ENCODE data around the gene PEA15.

PEA15 gene

DNA sequence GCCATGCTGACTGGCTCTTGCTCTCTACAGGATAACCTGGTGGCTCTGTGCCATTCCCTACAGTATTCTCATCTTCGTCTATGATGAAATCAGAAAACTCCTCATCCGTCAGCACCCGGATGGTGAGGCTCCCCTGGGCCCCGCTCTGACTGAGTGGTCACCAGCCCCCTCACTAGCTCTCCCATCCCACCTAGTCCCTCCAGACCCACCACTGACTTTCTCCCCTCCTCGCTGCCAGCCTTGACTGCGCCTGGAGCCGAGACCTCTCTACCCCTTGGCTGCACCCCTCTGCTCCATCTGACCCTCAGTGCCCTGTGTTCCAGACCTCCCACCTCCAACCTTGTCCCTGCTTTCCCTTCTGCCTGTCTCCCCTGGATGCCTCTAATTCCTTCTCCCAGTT lies 18.9 kb upstream of the PEA15 start:
- DNase-seq, result no peak

DNA sequence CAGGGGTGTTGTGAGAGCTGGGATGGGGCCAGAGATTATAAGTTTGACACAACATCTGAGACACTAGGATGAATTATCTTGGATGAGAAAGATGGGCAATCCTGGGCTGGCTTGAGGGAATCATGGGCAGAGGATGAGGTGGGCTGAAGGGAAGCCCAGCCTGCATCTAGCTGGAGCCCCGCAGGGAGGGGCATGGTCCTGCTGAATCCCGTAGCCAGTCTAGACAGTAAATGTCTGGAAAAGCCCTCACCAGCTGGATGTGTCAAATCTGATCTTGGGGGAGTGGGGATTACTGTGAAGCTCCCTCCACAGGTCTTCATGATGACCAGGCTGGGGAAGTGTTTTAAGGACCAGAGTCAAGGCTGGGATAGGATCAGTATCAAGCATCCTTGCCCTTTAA lies 18.5 kb upstream of the PEA15 start:
- no peak for DNase-seq

DNA sequence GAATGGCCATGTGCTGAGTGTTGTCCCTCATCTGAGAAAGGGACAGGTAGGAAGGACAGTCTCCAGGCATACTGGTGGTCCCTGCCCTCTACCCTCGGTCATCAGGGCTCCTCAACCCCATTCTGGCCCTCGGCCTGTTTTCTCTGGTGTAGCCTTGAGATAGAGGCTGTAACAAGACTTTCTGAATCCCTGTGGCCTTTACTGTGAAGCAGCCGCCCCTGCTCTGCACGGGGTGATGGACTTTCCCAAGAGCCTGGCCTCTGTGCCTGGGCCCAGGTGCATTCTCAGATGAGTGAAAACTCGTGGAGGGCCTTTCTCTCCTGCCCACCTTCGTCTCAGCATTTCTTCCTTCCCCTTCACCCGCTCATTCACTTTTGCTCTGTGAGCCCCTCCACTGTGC lies 17.8 kb upstream of the PEA15 start:
- DNase-seq, result no peak

DNA sequence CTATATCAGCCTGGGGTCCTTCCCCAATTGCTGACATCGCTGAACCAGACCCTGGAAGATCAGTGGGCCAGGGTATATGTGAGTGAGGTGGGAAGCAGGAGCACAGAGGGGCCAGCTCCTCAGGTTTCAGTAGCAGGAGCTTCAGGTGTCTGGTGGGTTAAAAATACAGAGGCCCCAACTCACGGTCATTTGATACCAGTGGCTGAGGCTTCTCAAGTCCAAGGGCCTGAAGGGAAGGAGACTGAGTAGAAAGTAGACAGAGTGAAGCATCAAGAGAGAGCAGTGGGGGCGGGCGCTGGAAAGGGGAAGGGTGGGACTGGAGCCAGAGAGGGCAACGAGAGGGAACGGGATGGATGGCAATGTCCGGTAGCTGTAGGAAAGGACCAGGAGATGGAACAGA lies 16.8 kb upstream of the PEA15 start:
- no peak for DNase-seq

DNA sequence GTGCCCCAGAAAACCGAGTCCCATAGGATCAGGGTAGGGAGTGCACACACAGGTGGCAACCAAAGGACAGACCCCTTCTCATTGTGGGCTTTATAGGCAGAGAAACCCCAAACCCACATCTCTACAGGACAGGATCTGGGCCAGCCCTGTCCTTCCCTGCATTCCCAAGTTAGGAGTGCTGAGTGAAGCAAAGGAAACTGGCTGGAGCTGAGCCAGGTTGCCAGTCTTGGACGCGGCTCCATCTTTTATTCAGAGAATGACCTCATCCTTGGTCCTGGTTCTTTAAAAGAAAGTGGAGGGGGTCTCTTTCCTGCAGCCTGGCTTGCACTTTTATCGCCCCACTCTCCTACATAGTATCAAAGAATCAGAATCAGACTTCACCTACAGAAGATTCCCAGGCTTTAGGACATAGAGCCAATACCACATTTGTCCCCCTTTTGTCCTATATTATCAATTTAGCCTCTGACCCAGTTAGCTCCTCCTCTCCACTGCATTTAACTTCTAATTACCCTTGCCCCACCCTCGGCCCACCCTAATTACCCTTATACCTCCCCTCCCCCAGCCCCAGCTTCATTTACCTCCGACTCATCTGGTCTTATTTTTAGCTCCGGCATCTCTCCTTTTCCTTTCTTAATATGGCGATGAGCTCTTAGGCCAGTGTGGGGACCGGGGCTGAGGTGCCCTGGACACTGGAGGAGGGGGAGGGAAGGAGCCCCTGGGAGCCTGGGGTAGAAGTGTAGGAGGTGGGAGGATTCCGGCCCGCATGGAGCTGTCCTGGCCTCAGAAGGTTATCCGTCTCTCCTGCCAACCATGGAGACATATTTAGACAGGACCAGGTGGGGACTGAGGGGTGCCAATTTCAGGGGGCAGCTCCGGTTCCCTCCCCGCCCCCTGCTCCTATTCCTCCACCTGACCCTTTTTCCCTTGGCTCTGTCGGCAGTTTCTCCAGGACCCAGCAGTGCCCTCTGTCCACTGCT lies 15.2 kb upstream of the PEA15 start, which contains the start of gene CASQ1:
Gene CASQ1 (plus strand): TSS at position 927 of the 977 bp plus-strand sequence. CDS start 177 bp downstream, outside the sequence.
- DNase-seq, result no peak

- DNase-seq, result no peak
Measured at GRCh38 chr1:160191756-160192155, 13.4 kb upstream of the PEA15 start.

DNA sequence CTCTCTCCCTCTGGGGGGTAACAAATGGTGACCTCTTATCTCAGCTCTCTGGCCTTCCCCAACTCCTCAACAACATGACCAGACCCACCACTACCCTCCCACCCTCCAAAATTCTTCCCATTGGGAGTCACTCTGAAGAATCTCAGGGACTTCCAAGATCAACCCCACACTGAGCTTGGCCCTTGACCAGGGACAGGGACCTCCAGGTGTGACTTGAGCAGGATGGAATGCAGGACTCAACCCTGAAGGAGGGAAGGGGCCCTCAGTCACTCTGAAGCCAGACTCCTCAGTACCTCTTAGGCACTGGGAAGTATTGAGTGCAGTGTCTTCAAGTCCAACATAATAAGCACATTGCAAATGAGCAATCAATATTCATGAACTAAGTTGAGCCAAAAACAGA lies 12.9 kb upstream of the PEA15 start:
- no peak for DNase-seq

DNA sequence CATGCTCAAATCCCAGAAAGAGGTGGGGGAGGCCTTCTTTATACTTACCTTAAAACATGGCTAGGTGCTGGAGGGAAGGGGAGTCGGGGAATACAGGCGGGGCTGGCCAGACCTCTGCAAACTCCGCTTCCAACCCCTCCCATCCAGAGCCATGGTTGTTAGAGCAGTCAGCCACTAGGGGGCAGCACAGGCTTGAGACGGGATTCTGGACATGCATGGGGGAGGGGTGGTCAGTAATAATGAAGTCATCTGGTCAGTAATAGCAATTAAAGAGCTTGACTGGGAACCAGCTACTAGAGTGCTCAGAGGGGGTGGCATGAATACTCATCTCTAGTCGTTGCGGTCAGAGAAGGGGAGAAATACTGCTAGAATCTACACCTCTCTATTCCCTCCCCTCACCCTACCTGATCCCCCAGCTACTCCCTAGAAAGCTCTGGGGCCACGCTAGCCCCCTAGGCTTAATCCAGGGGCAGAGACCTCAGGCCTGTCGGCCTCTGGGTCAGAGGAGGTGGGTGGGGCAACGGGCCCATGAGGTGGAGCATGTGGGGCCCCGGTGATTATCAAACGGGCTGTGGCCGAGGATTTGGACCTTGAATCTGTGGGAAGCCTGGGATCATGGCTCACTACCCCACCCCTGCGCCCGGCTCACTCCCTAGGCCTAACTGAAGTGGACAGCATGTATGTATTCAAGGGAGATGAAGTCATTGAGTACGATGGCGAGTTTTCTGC lies 11.9 kb upstream of the PEA15 start:
- peak; percentile 86 to 89 for DNase-seq

- no peak for DNase-seq
Measured at GRCh38 chr1:160193832-160194736, 11.1 kb upstream of the PEA15 start.

- DNase-seq, result no peak
Measured at GRCh38 chr1:160194737-160195059, 10.5 kb upstream of the PEA15 start.

DNA sequence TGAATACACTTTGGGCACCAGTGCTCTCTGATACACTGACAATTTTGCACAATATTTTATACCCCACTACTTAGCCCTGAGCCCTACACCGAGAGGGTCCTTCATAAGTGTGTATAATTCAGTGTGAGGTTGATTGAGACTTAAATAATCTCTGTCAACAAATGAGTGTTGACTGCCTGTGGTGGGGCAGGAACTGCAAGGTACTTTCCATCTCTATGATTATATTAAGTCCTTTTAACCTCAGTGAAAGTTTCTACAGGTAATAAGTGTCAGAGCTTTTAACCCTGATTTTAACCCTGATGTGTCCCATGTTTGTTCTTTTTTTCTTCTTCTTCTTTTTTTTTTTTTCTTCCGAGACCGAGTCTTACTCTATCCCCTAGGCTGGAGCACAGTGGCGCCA lies 9.0 kb upstream of the PEA15 start:
- no peak for DNase-seq

DNA sequence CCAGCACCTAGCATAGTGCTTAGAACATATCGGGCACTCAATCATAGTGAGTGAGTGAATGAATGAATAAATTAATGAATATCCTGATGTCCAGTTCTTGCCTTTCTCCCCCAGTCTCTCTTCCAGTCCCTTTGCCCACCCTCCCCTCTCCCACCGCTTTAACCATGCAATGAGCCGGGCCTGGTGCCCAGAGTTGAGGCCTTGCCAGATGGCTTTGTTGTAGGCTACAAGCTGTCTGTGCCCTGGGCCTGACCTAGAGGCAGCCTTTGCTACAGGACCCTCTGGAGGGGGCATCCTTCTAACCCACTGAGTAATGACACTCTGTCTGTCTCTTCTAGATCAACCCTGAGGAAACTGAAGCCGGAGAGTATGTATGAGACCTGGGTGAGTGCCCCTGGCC lies 8.0 kb upstream of the PEA15 start:
- DNase-seq, result no peak

DNA sequence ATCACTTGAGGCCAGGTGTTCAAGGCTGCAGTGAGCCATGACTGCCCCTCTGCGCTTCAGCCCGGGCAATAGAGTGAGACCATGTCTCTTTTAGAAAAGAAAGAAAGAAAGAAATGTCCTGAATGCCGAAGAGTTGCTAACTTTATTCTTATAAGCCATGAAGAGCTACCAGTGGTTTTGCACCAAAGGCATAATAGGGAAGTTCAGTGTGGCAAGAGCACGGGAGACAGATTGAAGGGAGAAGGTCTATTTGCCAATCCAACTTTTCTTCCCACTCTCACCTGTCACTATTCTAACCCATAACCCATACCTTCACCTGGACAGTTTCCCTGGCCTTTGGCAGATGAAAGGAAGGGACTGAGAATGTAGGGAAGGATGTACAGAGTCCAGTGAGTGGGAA lies 4.4 kb upstream of the PEA15 start:
- DNase-seq, result no peak

DNA sequence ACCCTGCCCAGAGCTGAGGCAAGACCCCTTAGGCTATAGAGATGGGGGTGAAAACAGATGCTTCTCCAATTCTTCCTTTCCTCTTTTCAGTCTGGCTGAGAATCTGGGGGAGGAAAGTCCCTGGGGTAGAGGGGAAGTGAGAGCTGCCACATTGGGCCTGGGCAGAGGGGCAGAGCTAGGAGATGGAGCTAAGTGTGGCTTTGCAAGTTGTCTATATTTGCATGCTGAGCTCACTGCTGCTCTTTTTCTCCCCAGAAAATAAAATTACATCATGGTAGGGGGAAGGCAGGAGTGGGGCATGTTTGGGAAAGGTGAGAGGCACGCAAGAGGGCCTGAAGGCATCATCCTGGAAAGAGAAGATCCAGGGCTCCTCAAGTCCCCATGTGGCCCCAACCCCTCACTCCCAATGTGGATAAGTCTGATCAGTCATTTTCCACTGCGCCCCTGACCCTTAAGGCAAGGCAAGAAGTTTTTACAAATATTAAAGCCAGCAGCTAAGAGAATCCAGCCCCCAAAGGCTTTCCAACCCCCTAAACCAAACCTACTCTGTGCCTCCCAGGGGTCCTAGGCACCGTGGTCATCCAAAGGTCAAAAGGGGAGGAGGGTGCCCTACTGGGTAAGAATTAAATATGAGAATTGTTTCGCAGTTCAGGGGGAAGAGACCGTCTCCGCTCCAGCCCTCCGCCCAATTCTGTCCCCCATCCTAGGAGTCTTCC lies 500 bp upstream of the PEA15 start:
- DNase-seq, result peak; percentile 15 to 26

GRCh38 chr1:160206036-160206389 lies 829 bp downstream of the PEA15 start:
- DNase-seq, result peak; percentile 53 to 63

DNA sequence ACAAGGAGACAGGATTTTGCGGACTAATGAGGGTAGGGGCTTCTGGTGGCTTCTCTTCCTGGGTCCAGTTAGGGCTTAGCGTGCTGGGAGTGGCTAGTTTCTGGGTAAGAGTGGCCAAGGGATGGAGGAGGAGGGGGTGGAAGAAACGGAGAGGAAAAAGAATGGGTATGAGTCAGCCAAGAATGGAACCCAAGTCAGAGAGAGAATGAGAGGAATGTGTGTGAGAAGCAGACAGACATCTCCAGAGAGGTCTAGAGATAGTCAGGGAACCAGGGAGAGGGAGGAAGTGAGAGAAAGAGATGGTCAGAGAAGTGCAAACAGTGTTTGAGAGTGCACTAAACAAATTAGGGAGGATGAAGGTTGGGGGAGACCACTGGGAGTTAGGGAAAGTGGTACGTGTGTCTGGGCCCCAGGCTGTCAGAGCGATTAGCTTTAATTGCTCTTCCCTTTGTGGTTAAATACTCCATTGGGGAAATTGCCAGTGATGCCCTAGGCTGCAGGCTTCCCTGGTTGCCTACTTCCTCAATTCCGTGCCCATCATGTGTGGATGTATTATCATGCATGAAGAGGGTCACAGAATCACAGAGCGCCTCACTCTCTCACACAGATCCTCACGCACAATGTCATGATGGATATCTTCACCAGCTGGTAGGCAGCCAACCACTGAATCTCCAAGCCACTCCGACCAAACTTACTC lies 1.4 kb downstream of the PEA15 start:
- no peak for DNase-seq

DNA sequence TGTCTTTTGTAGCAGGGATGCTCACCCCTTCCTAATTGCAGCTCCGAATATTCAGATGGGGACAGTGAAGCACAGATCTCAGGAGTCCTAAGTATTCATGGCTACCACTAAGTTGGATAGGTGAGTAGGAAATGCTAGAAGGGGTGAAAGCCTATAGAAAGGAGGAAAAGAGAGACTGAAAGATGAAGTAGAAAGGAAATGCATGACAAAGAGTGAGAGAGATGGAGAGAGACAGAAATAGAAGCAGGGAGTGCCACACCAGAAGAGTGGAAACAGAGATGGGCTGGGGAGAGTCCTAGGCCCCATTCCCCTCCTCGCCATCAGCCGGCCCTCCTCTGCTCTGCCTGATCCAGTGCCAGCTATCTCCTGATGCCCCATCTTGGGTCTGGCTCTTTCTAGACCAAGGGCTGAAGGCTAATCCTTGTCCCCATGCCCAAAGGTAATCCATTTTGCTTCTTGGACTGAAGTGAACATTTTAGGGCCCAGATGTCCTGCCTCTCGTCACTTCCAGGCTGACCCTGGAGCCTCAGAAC lies 2.0 kb downstream of the PEA15 start:
- DNase-seq, result no peak

- no peak for DNase-seq
Measured at GRCh38 chr1:160207771-160208556, 2.8 kb downstream of the PEA15 start.

GRCh38 chr1:160208557-160209320 lies 3.6 kb downstream of the PEA15 start:
- no peak for DNase-seq

Data from activated CD4-positive, alpha-beta T cell treated with anti-CD3 and anti-CD28 coated beads, Interleukin-2, amount 50 U/mL, for 48 hours (primary cell).